Measurements from ENCODE around the gene TXNDC11.
A peak's percentile ranks its signal among the peaks of the same experiment; 100 is the strongest.

TXNDC11 gene

DNA sequence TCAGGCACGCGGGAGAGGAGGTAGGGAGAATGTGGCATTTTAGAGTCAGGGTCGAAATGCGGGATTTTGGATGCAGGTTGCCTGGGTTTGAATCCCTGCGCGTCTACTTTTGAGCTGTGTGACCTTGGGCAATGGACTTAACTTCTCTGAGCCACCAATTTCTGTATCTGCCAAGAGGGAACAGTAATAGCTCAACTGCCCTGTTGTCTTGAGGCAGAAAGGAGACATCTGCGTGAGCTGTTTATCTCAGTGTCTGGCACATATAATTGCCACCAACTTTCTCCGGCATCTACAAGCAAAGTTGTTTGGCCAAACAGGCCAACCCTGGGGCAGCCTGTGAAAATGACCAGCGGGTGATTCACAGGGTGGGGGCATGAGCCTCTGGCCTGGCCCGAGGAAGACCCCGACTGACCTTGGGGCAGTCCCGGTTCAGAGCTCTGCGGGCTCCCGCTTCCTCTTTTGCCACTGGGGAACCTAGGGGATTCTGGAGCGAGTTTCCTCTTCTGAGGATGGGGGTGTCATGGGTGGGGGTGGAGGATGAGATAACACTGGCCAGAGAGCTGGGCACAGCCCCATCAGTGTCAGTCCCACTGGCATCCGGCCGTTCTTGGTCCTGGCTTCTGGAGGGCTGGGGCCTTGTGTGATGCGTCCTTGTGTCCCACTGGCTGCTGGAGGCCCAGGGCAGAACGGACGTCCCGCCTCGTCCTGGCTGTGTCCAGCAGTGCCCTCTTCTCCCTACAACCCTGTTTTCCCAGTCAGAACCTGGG is 73.1 kb downstream of the TXNDC11 start:
- Mint-ChIP-seq H3K9me3 (no peaks in the 10 kb centered on the region), H3K36me3 (no peaks in the 10 kb centered on the region), H3K4me1 (peaks cover 59% of the 10 kb centered on the region), H3K27ac (no peak overlapping the region), H3K4me3 (peak overlapping the region; percentile 53)
- DNase-seq (ENCODE audit: low spot score in 2 of 2), result no peak
- no peak for ATAC-seq

GRCh38 chr16:11668623-11669379 is 73.9 kb downstream of the TXNDC11 start:
- ATAC-seq, result no peak
- H3K9me3 Mint-ChIP-seq, result no peaks in the 10 kb centered on the region
- no peak overlapping the region for H3K27ac Mint-ChIP-seq
- H3K36me3 Mint-ChIP-seq, result no peaks in the 10 kb centered on the region
- DNase-seq (ENCODE audit: low spot score in 2 of 2), result no peak
- H3K4me1 Mint-ChIP-seq, result peaks cover 66% of the 10 kb centered on the region
- peak overlapping the region; percentile 53 for H3K4me3 Mint-ChIP-seq

DNA sequence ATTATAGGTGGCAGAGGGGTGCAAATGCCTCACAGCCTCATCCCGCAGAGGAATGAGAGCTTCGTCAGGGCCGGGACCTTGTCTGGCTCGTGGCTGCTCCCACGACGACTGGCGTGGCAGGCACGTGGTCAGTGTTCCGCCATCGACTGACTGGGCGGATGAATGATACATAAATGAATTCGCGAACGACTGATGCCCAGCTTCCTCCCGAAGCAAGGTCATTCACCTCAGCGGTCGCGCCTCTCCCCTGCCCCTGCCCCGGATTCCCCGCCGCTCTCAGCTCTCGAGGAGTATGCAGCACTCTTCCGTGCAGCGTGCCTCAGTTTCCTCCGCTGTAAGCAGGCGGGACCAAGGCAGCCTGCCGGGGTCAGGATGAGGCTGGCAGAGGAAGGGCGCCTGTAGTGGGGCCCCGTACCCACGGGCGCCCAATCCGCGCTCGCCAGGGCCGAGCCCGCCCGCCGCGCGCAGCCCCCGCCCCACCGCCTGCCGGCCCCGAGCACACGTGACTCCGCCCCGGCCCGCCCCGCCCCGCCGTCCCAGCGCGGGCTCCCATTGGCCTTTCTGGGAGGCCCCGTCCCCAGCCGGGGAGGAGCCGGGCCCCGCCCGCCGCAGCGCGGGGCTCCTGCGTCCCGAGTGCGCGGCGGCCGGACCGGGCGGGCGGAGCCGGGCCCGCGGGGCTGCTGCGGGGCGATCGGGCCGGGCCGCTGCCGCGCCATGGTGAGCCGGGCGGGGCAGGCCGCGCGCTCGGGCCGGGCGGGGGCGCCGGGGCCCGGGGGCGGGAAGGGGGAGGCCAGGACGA is 74.6 kb downstream of the TXNDC11 start, which contains the start of gene SNN:
SNN (plus strand) TSS at position 632 of the 799 bp plus-strand sequence. CDS start 7,605 bp downstream, outside the sequence.
- Mint-ChIP-seq H3K4me3 (peak within 1 kb of the TSS; percentile 53), H3K27ac (no peak within 1 kb of the TSS), H3K36me3 (no peaks in the 10 kb centered on the region), H3K9me3 (no peaks in the 10 kb centered on the region), H3K4me1 (peaks cover 60% of the 10 kb centered on the region)
- DNase-seq (ENCODE audit: low spot score in 2 of 2) (peak; percentile 72 to 82), ATAC-seq (peak; percentile 90)

- ATAC-seq, result no peak
- no peak overlapping the region for H3K27ac Mint-ChIP-seq
- peak overlapping the region; percentile 42 for H3K4me3 Mint-ChIP-seq
- no peaks in the 10 kb centered on the region for H3K36me3 Mint-ChIP-seq
- H3K9me3 Mint-ChIP-seq, result no peaks in the 10 kb centered on the region
- H3K4me1 Mint-ChIP-seq, result peaks cover 53% of the 10 kb centered on the region
- no peak for DNase-seq (ENCODE audit: low spot score in 2 of 2)
Measured at GRCh38 chr16:11667221-11667823, 75.3 kb downstream of the TXNDC11 start.

DNA sequence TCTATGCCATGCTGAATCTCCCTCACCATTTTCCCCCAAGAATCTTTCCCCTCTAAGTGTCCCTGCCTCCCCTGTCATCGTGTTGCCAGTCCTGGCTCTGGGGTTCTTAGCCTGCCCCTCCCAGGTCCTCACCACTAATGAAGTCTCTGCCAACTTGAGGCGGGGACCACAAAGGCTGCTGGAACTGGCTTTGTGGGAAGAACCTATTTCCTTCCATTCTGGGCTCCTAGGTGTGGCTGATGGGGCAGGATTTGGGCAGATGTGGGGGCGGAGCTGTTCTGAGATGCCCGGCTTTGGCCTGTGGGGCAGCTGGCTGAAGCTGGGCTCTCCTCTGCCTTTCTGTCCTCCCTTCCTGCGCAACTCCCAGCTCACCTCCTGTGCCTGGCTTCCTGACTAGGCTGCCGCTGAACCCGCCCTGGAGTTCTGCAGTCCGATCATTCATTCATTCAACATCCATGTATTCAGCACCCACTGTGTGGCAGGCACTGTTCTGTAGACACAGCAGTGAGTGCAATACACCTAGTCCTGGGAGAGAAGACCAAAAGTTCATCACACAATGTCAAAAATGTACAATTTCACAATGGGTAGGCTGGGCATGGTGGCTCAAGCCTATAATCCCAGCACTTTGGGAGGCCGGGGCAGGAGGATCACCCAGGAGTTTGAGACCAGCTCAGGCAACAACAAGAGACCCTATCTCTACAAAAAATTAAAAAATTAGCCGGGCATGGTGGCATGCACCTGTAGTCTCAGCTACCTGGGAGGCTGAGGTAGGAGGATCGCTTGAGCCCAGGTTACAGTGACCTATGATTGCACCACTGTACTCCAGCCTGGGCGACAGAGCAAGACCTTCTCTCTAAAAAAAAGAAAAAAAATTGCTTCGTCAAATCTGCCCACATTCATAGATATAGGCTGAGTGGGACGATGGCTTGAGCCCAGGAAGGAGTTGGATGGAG is 76.3 kb downstream of the TXNDC11 start:
- ATAC-seq (no peak), DNase-seq (ENCODE audit: low spot score in 2 of 2) (no peak)
- Mint-ChIP-seq H3K36me3 (no peaks in the 10 kb centered on the region), H3K27ac (no peak overlapping the region), H3K4me1 (peaks cover 44% of the 10 kb centered on the region), H3K4me3 (peak overlapping the region; percentile 42), H3K9me3 (no peaks in the 10 kb centered on the region)

DNA sequence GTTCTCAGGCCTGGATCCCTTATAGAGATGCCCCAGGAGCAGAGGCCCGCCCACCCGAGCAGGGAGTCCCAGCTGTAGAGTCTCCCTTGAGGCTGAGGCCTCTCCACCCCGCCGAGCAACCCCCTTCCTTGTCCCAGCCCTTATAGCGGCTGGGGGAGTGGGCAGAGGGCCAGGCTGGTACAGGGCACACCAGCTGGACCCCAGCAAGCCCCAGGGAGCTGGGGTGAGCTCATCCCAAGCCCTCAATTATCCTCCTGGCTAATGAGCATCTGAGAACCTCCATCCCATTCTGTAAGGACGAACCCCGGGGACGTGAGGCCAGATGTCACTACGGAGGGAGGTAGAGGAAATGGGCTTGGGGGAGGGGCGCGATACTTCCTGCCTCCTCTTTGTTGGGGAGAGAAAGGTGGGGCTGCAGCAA is 77.6 kb downstream of the TXNDC11 start:
- Mint-ChIP-seq H3K36me3 (no peaks in the 10 kb centered on the region), H3K9me3 (no peaks in the 10 kb centered on the region), H3K4me3 (peak overlapping the region; percentile 10), H3K27ac (peak overlapping the region; percentile 73), H3K4me1 (peaks cover 31% of the 10 kb centered on the region)
- no peak for ATAC-seq
- no peak for DNase-seq (ENCODE audit: low spot score in 2 of 2)

- H3K27ac Mint-ChIP-seq, result no peak overlapping the region
- H3K4me3 Mint-ChIP-seq, result no peak overlapping the region
- DNase-seq (ENCODE audit: low spot score in 2 of 2), result no peak
- H3K36me3 Mint-ChIP-seq, result no peaks in the 10 kb centered on the region
- no peaks in the 10 kb centered on the region for H3K9me3 Mint-ChIP-seq
- ATAC-seq, result no peak
- H3K4me1 Mint-ChIP-seq, result peaks cover 27% of the 10 kb centered on the region
Measured at GRCh38 chr16:11662582-11662981, 80.1 kb downstream of the TXNDC11 start.

- Mint-ChIP-seq H3K36me3 (no peaks in the 10 kb centered on the region), H3K4me3 (no peak overlapping the region), H3K27ac (no peak overlapping the region), H3K9me3 (no peaks in the 10 kb centered on the region), H3K4me1 (peaks cover 18% of the 10 kb centered on the region)
- no peak for ATAC-seq
- DNase-seq (ENCODE audit: low spot score in 2 of 2), result no peak
Measured at GRCh38 chr16:11660565-11660964, 82.1 kb downstream of the TXNDC11 start.

DNA sequence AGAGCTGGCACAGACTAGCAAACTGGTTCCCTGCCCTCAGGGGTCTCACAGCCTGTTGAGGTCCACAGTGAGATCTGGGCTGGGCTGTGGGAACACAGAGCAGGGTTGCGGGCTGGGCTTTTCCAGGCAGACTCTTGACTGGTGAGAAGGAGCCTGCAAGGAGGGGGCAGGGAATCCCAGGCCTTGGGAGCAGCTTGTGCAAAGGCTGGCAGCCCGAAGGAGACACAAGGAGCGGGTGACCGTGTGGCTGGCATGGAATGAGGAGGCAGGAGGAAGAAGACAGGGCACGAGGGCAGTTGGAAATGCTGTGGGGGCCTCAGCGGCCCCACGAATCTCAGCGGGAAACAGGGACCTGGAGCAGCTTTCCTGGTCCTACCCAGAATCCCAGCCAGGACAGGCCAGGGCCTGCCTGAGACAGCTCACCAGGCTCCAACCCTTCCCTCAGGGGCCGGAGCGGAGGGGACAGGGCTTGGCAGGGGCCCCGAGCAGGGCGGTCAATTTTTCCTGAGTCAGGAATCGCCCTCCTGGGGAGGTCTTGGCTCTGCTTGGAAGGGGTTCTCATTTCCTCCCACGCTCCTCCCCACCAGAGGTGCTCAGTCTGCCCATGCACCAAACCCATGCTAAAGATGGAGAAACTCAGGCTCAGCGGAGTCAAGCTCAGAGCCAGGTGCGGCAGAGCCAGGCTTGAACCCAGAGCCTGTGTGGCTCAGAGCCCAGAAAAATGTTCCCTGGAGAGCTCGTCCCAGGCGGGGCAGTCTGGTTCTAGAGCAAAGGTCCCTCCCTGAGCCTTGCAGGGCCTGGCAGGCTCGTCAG is 83.6 kb downstream of the TXNDC11 start:
- Mint-ChIP-seq H3K36me3 (no peaks in the 10 kb centered on the region), H3K4me1 (peaks cover 10% of the 10 kb centered on the region), H3K4me3 (no peak overlapping the region), H3K27ac (peak overlapping the region; percentile 23), H3K9me3 (no peaks in the 10 kb centered on the region)
- ATAC-seq, result no peak
- no peak for DNase-seq (ENCODE audit: low spot score in 2 of 2)

DNA sequence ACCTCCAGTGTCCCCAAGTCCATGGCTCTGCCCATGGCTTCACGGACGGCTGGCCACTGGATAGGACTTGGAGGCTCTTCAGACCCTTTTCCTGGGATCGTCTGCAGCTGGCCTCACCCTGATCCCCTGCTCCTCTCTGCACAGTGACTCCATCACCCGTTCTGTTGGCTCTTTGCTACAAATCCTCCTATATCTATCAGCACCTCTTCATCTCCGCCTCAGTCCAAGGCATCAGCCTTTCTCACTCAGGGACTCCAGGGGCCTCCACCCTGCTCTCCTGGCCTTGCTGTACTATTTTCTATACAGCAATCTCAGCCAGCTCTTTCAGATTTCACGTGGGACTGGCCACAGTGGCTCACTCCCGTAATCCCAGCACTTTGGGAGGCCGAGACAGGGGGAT is 85.1 kb downstream of the TXNDC11 start:
- Mint-ChIP-seq H3K36me3 (no peaks in the 10 kb centered on the region), H3K9me3 (no peaks in the 10 kb centered on the region), H3K27ac (peak overlapping the region; percentile 39), H3K4me3 (no peak overlapping the region), H3K4me1 (peaks cover 9% of the 10 kb centered on the region)
- DNase-seq (ENCODE audit: low spot score in 2 of 2) (no peak), ATAC-seq (no peak)

GRCh38 chr16:11655655-11656054 is 87.0 kb downstream of the TXNDC11 start:
- H3K4me1 Mint-ChIP-seq, result peaks cover 9% of the 10 kb centered on the region
- DNase-seq (ENCODE audit: low spot score in 2 of 2) (no peak), ATAC-seq (no peak)
- H3K36me3 Mint-ChIP-seq, result no peaks in the 10 kb centered on the region
- no peak overlapping the region for H3K4me3 Mint-ChIP-seq
- H3K9me3 Mint-ChIP-seq, result no peaks in the 10 kb centered on the region
- no peak overlapping the region for H3K27ac Mint-ChIP-seq

DNA sequence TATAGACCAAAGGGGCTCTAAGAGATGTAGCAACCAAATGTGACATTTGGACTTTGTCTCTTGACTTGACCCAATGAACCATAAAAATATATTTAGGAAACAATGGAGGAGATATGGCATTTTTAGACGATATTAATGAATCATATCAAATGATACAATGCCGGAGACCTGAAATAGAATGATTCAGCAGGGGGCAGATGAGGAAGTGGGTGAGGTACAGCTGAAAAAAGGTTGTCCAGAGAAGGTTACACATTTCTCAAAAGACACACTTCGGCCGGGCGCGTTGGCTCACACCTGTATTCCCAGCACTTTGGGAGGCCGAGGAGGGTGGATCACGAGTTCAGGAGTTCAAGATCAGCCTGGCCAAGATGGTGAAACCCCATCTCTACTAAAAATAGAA is 90.9 kb downstream of the TXNDC11 start:
- H3K4me1 Mint-ChIP-seq, result peaks cover 9% of the 10 kb centered on the region
- H3K4me3 Mint-ChIP-seq, result no peak overlapping the region
- ATAC-seq (no peak), DNase-seq (ENCODE audit: low spot score in 2 of 2) (no peak)
- no peaks in the 10 kb centered on the region for H3K9me3 Mint-ChIP-seq
- H3K27ac Mint-ChIP-seq, result no peak overlapping the region
- peaks cover 5% of the 10 kb centered on the region for H3K36me3 Mint-ChIP-seq
